SH-SY5Y (cell line): ENCODE measurements around the gene ABCA12.

ENCODE experiments used
- GATA2 ChIP-seq: IDR thresholded peaks from 2 replicates; pipeline ENCODE4 v1.6.1; 2011; ENCODE audit warnings: mild to moderate bottlenecking, low read depth, low read length
- GATA3 ChIP-seq: IDR thresholded peaks from 2 replicates; pipeline ENCODE4 v1.6.1; 2011; ENCODE audit warnings: low read depth, mild to moderate bottlenecking, low read length, moderate library complexity

GRCh38 chr2:215036314-215036713 is 102.1 kb downstream of the ABCA12 start:
- TF ChIP-seq GATA2: no peak
- TF ChIP-seq GATA3: no peak
